NCI-H82 treated with DMSO at 0.1 percent for 48 hours (cell line): ENCODE data around the gene BCKDK.

Experiments
- DNase-seq: peaks from one replicate; lab custom pipeline; 2025; ENCODE audit not compliant: unreplicated experiment; lab: John Stamatoyannopoulos, UW

Gene BCKDK

GRCh38 chr16:31108035-31108793, at the start of gene BCKDK:
BCKDK (plus strand) TSS chr16:31108386; CDS start chr16:31109224, 838 bp downstream.
- DNase-seq = peak; percentile 52

GRCh38 chr16:31061126-31061812, 46.9 kb upstream of the BCKDK start:
- DNase-seq = no peak

- DNase-seq = no peak
These were observed 46.3 kb upstream of the BCKDK start for GRCh38 chr16:31061813-31062440.

- DNase-seq = no peak
These were observed 44.7 kb upstream of the BCKDK start for GRCh38 chr16:31063495-31063842.

GRCh38 chr16:31063843-31064611, 44.2 kb upstream of the BCKDK start:
- DNase-seq = no peak

- DNase-seq = peak; percentile 97
These were observed 43.2 kb upstream of the BCKDK start for GRCh38 chr16:31064882-31065461.

- no peak for DNase-seq
These were observed 40.8 kb upstream of the BCKDK start for GRCh38 chr16:31067342-31067741.

- DNase-seq = peak; percentile 33
These were observed 36.3 kb upstream of the BCKDK start for GRCh38 chr16:31071861-31072260.

GRCh38 chr16:31072540-31073141, 35.5 kb upstream of the BCKDK start:
- DNase-seq = no peak

GRCh38 chr16:31073142-31073969, 34.8 kb upstream of the BCKDK start:
- DNase-seq = peak; percentile 63

- DNase-seq = peak; percentile 98
These were observed 34.0 kb upstream of the BCKDK start, which contains the start of the genes ZNF646 and ZNF668 for GRCh38 chr16:31073970-31074813. ZNF646 (plus strand) TSS chr16:31074422; CDS start chr16:31076325, 1,903 bp downstream. ZNF668 (minus strand) TSS chr16:31074240; CDS start chr16:31064459, 9,781 bp downstream.

GRCh38 chr16:31074814-31075183, 33.4 kb upstream of the BCKDK start:
- no peak for DNase-seq

GRCh38 chr16:31076319-31076718, 31.9 kb upstream of the BCKDK start:
- no peak for DNase-seq

GRCh38 chr16:31077024-31077423, 31.2 kb upstream of the BCKDK start:
- DNase-seq = no peak

- DNase-seq = no peak
These were observed 30.4 kb upstream of the BCKDK start for GRCh38 chr16:31077592-31078396.

GRCh38 chr16:31078597-31079341, 29.4 kb upstream of the BCKDK start:
- no peak for DNase-seq

GRCh38 chr16:31079342-31079944, 28.7 kb upstream of the BCKDK start:
- DNase-seq = no peak
